Panc1 (cell line): ENCODE results near the gene PLRG1. TPM values are rescaled to one million over a fixed set of nuclear protein-coding genes. Genes with fewer than 3 reads are reported as not detected.

Experiments used
- ATAC-seq: fragments of 200-7000 bp; cut with Tn5 transposase; 2 replicates; pipeline ENCODE4 v1.9.1; 2020; ENCODE audit warnings: mild to moderate bottlenecking, moderate library complexity
- BruUV-seq: library from RNA; stranded (reverse); fragments of 400-500 nt; replicated peaks from 2 replicates; lab custom pipeline; 2021; lab: Mats Ljungman, UMichigan
- CTCF ChIA-PET: fragments of 300-600 bp; sonication (Branson Sonifier 250); formaldehyde crosslinking; loops from one replicate; lab custom pipeline; 2022; ENCODE audit warnings: antibody characterized with exemption; lab: Charles Lee
- POLR2A ChIA-PET: fragments of 300-600 bp; sonication (Branson Sonifier 250); formaldehyde crosslinking; loops from one replicate; lab custom pipeline; 2022; ENCODE audit warnings: antibody characterized with exemption; lab: Charles Lee
- DNase-seq: peaks from one replicate; pipeline ENCODE4 v3.0.0-alpha.2; 2010; ENCODE audit warnings: low read depth, low spot score
- H3K27ac ChIP-seq: 2 replicates; pipeline ENCODE4 v1.5.1; 2011; ENCODE audit warnings: mild to moderate bottlenecking, low read length, inconsistent platforms
- H3K27me3 ChIP-seq: fragments of 200-500 bp; sonication (Bioruptor generic); 2 replicates; pipeline ENCODE4 v1.6.0; 2014; ENCODE audit warnings: low read length, inconsistent platforms; ENCODE audit not compliant: control insufficient read depth, insufficient read depth
- H3K36me3 ChIP-seq: fragments of 200-500 bp; sonication (Bioruptor generic); 2 replicates; pipeline ENCODE4 v1.5.1; 2014; ENCODE audit warnings: inconsistent platforms, mild to moderate bottlenecking, low read length, moderate library complexity; ENCODE audit not compliant: control insufficient read depth, insufficient read depth
- H3K4me1 ChIP-seq: 2 replicates; pipeline ENCODE4 v1.5.1; 2011; ENCODE audit warnings: inconsistent platforms, mild to moderate bottlenecking, low read length, moderate library complexity; ENCODE audit not compliant: control insufficient read depth, insufficient read depth
- H3K4me3 ChIP-seq, 2 experiments: 2 replicates each; pipeline ENCODE4 v1.5.1; 2011 to 2012; ENCODE audit warnings: low read depth in 2 of 2, low read length in 2 of 2, mild to moderate bottlenecking in 2 of 2, inconsistent platforms in 1 of 2, moderate library complexity in 1 of 2
- H3K9me3 ChIP-seq: fragments of 200-500 bp; sonication (Bioruptor generic); 2 replicates; pipeline ENCODE4 v1.5.1; 2014; ENCODE audit warnings: low read depth, mild to moderate bottlenecking, inconsistent platforms, low read length, moderate library complexity; ENCODE audit not compliant: control insufficient read depth, insufficient read depth
- POLR2AphosphoS5 ChIP-seq: IDR thresholded peaks from 2 replicates; pipeline ENCODE4 v1.6.1; 2012; ENCODE audit warnings: mild to moderate bottlenecking, low read depth, low read length, moderate library complexity
- SIN3A ChIP-seq: IDR thresholded peaks from 2 replicates; pipeline ENCODE4 v1.6.1; 2012; ENCODE audit warnings: low read depth, mild to moderate bottlenecking, low read length, moderate library complexity, borderline replicate concordance; ENCODE audit not compliant: insufficient read depth
- TCF7L2 ChIP-seq: IDR thresholded peaks from 2 replicates; pipeline ENCODE4 v1.6.1; 2011; ENCODE audit warnings: mild to moderate bottlenecking, low read depth, low read length, inconsistent platforms
- in situ Hi-C: cut with HindIII; loops from 2 replicates; pipeline ENCODE4 v1.10.0; 2016; ENCODE audit warnings: low sequenced_read_pairs, low pct_unique_long_range_greater_than_20kb
- intact Hi-C: fragments of 100-400 bp; cut with micrococcal nuclease; formaldehyde crosslinking; loops from one replicate; pipeline ENCODE4 v1.10.0; 2022; ENCODE audit not compliant: unreplicated experiment
- total RNA-seq: library from RNA; stranded (reverse); gene quantifications from one replicate; pipeline ENCODE4 v1.2.1, GENCODE V29; 2021; ENCODE audit not compliant: unreplicated experiment
- TF ChIP-seq, protein P1 (sequence below): fragments of 450-650 bp; IDR thresholded peaks from 2 replicates; pipeline ENCODE4 v1.5.1; 2017; ENCODE audit warnings: mild to moderate bottlenecking
- TF ChIP-seq, protein P2 (sequence below), 2 experiments: IDR thresholded peaks; 2 replicates each; pipeline ENCODE4 v1.6.1; 2011 to 2012; ENCODE audit warnings: low read depth in 2 of 2, control low read depth in 1 of 2, low read length in 1 of 2, mild to moderate bottlenecking in 1 of 2, moderate library complexity in 1 of 2; ENCODE audit not compliant: insufficient read depth in 1 of 2

Gene PLRG1
- total RNA-seq, 1 experiment from 2014 or later = 66.1 TPM

DNA sequence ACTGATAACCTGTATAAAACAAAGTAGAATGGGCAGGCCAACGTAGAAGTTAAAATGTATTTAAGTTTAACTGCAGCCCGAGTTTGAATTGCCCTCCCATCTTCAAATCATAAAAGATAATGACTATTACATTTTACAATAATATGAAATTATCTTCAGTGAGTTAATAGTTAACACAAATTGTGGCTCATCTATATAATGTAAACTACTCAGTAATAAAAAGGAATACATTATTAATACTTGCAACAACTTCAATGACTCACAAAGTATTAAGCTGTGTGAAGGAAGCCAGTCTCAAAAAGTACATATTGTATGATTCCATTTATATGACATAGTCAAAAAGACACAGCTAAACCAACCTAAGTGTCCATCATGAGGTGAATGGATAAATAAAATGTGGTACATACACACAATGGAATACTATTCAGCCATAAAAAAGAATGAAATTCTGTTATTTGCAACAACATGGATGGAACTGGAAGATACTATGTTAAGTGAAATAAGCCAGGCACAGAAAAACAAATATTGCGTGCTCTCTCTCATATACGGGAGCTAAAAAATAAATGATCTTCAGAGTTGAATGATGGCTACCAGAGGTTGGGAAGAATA is 7.8 kb downstream of the PLRG1 start:
- H3K9me3 ChIP-seq = no peaks in the 10 kb centered on the region
- H3K27me3 ChIP-seq = no peaks in the 10 kb centered on the region
- H3K27ac ChIP-seq = no peak overlapping the region
- ChIA-PET POLR2A (interaction anchor here (0.6 kb wide), 1 partner anchor 53 kb away, joined by 4 read pairs; no protein-coding TSS in a partner anchor), CTCF (no interaction called here)
- TF ChIP-seq SIN3A (no peak), TCF7L2 (no peak), POLR2AphosphoS5 (no peak)
- TF ChIP-seq, protein P1, sequence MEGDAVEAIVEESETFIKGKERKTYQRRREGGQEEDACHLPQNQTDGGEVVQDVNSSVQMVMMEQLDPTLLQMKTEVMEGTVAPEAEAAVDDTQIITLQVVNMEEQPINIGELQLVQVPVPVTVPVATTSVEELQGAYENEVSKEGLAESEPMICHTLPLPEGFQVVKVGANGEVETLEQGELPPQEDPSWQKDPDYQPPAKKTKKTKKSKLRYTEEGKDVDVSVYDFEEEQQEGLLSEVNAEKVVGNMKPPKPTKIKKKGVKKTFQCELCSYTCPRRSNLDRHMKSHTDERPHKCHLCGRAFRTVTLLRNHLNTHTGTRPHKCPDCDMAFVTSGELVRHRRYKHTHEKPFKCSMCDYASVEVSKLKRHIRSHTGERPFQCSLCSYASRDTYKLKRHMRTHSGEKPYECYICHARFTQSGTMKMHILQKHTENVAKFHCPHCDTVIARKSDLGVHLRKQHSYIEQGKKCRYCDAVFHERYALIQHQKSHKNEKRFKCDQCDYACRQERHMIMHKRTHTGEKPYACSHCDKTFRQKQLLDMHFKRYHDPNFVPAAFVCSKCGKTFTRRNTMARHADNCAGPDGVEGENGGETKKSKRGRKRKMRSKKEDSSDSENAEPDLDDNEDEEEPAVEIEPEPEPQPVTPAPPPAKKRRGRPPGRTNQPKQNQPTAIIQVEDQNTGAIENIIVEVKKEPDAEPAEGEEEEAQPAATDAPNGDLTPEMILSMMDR = no peak
- TF ChIP-seq, protein P2, sequence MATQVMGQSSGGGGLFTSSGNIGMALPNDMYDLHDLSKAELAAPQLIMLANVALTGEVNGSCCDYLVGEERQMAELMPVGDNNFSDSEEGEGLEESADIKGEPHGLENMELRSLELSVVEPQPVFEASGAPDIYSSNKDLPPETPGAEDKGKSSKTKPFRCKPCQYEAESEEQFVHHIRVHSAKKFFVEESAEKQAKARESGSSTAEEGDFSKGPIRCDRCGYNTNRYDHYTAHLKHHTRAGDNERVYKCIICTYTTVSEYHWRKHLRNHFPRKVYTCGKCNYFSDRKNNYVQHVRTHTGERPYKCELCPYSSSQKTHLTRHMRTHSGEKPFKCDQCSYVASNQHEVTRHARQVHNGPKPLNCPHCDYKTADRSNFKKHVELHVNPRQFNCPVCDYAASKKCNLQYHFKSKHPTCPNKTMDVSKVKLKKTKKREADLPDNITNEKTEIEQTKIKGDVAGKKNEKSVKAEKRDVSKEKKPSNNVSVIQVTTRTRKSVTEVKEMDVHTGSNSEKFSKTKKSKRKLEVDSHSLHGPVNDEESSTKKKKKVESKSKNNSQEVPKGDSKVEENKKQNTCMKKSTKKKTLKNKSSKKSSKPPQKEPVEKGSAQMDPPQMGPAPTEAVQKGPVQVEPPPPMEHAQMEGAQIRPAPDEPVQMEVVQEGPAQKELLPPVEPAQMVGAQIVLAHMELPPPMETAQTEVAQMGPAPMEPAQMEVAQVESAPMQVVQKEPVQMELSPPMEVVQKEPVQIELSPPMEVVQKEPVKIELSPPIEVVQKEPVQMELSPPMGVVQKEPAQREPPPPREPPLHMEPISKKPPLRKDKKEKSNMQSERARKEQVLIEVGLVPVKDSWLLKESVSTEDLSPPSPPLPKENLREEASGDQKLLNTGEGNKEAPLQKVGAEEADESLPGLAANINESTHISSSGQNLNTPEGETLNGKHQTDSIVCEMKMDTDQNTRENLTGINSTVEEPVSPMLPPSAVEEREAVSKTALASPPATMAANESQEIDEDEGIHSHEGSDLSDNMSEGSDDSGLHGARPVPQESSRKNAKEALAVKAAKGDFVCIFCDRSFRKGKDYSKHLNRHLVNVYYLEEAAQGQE (IDR thresholded peaks at IDR 0.05; ENCODE audit: insufficient read depth in 1 of 2, low read depth in 2 of 2, low read length in 1 of 2) = no peak
- ATAC-seq (no peak), DNase-seq (no peak)
- intact Hi-C loops = no loop called here
- peaks cover 47% of the 10 kb centered on the region for H3K36me3 ChIP-seq
- H3K4me1 ChIP-seq = no peaks in the 10 kb centered on the region
- no peak overlapping the region for H3K4me3 ChIP-seq
- BruUV-seq = no TSS peak
- in situ Hi-C loops = no loop called here

DNA sequence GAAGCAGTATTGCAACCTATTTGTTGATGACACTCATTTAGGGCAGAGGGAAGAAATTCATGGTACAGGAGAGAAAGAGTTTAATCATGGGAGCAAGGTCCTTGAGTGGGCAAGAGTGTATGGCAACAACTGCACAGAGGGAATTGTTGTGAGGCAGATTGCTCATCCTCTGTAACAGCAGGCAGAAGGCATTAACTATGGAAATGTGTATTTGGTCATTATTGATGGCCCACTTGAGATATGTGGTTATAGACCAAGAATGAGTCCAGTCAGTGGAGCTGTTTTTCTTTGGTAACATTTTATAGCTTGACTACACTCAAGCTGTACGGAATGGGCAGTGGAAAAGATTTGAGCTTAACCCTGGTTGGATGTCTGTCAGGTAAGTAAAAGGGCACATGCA is 15.9 kb downstream of the PLRG1 start:
- ATAC-seq = no peak
- Histone ChIP-seq H3K27me3 (no peaks in the 10 kb centered on the region), H3K36me3 (peaks cover 10% of the 10 kb centered on the region), H3K9me3 (no peaks in the 10 kb centered on the region), H3K4me1 (no peaks in the 10 kb centered on the region), H3K27ac (no peak overlapping the region), H3K4me3 (no peak overlapping the region)
- no peak for DNase-seq
- TF ChIP-seq, protein P2 (IDR thresholded peaks at IDR 0.05; ENCODE audit: insufficient read depth in 1 of 2, low read depth in 2 of 2, low read length in 1 of 2) = no peak
- TF ChIP-seq, protein P1 = no peak
- no peak for TF ChIP-seq SIN3A
- TF ChIP-seq TCF7L2 = no peak
- no peak for TF ChIP-seq POLR2AphosphoS5
- in situ Hi-C loops = no loop called here
- ChIA-PET POLR2A (no interaction called here), CTCF (no interaction called here)
- intact Hi-C loops = no loop called here
- no TSS peak for BruUV-seq
